ENCODE data around the gene HERPUD1. TPM values are rescaled to one million over a fixed set of nuclear protein-coding genes. Genes with fewer than 3 reads are reported as not detected.

The HERPUD1 gene
- polyA plus RNA-seq, 1 of the 3 experiments (the other 2 are of a cell fraction): 46.3 TPM

DNA sequence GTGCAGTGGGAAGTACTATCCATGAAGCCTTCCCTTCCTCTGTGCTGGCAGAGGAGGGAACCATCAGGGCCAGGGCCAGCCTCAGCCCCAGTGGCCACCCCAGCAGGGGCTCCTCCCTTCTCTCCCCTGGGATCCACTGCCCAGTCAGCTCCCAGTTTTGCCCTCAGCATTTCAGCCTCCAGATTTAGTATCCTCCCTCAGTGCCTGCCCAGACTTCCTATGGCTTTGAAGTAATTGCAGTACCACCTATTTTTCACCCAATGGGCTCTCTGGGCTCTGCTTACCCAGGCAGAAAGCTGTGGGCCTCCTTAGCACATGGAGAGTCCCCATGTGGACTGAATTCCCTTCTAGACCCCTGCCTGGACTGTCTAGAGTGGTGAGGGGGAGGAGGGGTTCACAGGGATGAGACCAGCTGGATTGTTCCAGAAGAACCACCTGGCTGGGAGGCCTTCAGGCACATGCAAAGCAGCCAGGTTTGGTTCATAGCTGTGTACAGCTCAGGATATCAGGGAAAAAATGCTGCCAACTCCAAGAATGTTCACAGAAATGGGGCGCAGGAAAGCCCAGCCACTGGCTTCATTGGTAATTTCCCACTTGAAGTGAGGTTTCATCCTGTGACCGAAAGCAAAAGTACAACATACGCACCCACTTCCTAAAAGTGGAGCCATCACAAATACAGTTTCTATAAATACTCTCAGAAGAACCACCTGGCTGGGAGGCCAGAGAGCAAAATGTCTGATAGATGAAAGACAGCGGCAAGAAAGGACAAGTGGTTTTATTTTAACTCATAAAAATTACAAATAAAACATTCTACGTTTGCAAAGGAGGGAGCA is 15.2 kb upstream of the HERPUD1 start:
- Histone ChIP-seq H3K9me2 (no peaks in the 10 kb centered on the region), H3K79me2 (ENCODE audit: insufficient read depth) (no peaks in the 10 kb centered on the region), H4K20me1 (ENCODE audit: insufficient read depth) (no peaks in the 10 kb centered on the region), H3K4me2 (no peak overlapping the region), H3K27me3 (ENCODE audit: insufficient read depth) (no peaks in the 10 kb centered on the region), H3K4me1 (ENCODE audit: control insufficient read depth in 1 of 2, insufficient read depth in 2 of 2, low read depth in 1 of 2, low read length in 1 of 2) (peaks cover 0 to 7% of the 10 kb centered on the region in 2 experiments; a peak in 1 of 4 replicates), H3F3A (replicated peaks; ENCODE audit: insufficient read depth) (no peaks in the 10 kb centered on the region), H2AFZ (ENCODE audit: low read depth) (no peak overlapping the region), H3K36me3 (replicated peaks in 1 of 2; ENCODE audit: control insufficient read depth in 1 of 2, insufficient read depth in 2 of 2, low read length in 1 of 2) (no peaks in the 10 kb centered on the region), H3K9me3 (no peaks in the 10 kb centered on the region), H3K27ac (ENCODE audit: low read depth in 2 of 2, low read length in 1 of 2) (no peak overlapping the region), H3K9ac (no peak overlapping the region), H3K4me3 (ENCODE audit: low read depth in 2 of 2, low read length in 1 of 2) (no peak overlapping the region)
- POLR2A ChIA-PET: no interaction called here
- no peak for TF ChIP-seq MXI1 (IDR thresholded peaks at IDR 0.05; ENCODE audit: low read depth, low read length)
- no peak for TF ChIP-seq GABPA (IDR thresholded peaks at IDR 0.05; ENCODE audit: low read depth)
- no peak for TF ChIP-seq POLR2AphosphoS5 (IDR thresholded peaks at IDR 0.05; ENCODE audit: low read depth, low read length)
- TF ChIP-seq, protein P1, sequence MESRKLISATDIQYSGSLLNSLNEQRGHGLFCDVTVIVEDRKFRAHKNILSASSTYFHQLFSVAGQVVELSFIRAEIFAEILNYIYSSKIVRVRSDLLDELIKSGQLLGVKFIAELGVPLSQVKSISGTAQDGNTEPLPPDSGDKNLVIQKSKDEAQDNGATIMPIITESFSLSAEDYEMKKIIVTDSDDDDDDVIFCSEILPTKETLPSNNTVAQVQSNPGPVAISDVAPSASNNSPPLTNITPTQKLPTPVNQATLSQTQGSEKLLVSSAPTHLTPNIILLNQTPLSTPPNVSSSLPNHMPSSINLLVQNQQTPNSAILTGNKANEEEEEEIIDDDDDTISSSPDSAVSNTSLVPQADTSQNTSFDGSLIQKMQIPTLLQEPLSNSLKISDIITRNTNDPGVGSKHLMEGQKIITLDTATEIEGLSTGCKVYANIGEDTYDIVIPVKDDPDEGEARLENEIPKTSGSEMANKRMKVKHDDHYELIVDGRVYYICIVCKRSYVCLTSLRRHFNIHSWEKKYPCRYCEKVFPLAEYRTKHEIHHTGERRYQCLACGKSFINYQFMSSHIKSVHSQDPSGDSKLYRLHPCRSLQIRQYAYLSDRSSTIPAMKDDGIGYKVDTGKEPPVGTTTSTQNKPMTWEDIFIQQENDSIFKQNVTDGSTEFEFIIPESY (IDR thresholded peaks at IDR 0.05; ENCODE audit: borderline replicate concordance, low read depth): no peak
- TF ChIP-seq MAX (IDR thresholded peaks at IDR 0.05; ENCODE audit: low read depth): no peak
- TF ChIP-seq SMC3 (IDR thresholded peaks at IDR 0.05; ENCODE audit: low read depth, low read length): no peak
- no peak for TF ChIP-seq RAD21 (IDR thresholded peaks at IDR 0.05; ENCODE audit: low read length)
- TF ChIP-seq GATA2 (CRISPR knock-in tag; IDR thresholded peaks at IDR 0.05): no peak
- TF ChIP-seq USF2 (IDR thresholded peaks at IDR 0.05; ENCODE audit: borderline replicate concordance, low read depth, low read length): no peak
- no peak for TF ChIP-seq RFX5 (IDR thresholded peaks at IDR 0.05; ENCODE audit: low read length)
- no peak for TF ChIP-seq EP300 (IDR thresholded peaks at IDR 0.05; ENCODE audit: borderline replicate concordance in 1 of 2, low read depth in 1 of 2, low read length in 1 of 2)
- TF ChIP-seq NFIC (IDR thresholded peaks at IDR 0.05; ENCODE audit: borderline replicate concordance): no peak
- TF ChIP-seq USF1 (IDR thresholded peaks at IDR 0.05; ENCODE audit: borderline replicate concordance, low read depth): no peak
- no peak for TF ChIP-seq YY1 (IDR thresholded peaks at IDR 0.05; ENCODE audit: low read depth)
- TF ChIP-seq ELF1 (IDR thresholded peaks at IDR 0.05): no peak
- no peak for TF ChIP-seq FOSL2 (IDR thresholded peaks at IDR 0.05; ENCODE audit: borderline replicate concordance, low read depth)
- TF ChIP-seq CHD2 (IDR thresholded peaks at IDR 0.05; ENCODE audit: low read length, partially characterized antibody): no peak
- TF ChIP-seq NRF1 (IDR thresholded peaks at IDR 0.05; ENCODE audit: low read depth, low read length): no peak
- TF ChIP-seq FOXJ3 (CRISPR knock-in tag; IDR thresholded peaks at IDR 0.05): no peak
- DNase-seq: no peak
- CTCF ChIA-PET: no interaction called here
- 78% methylated on average over 5 of the region's 5 CpGs for WGBS (ENCODE audit: low lambda C conversion rate)

Data from SK-N-SH (cell line).